Activated CD4-positive, alpha-beta T cell treated with anti-CD3 and anti-CD28 coated beads for 36 hours (primary cell): ENCODE data around the gene SLX9. TPM values are rescaled to one million over a fixed set of nuclear protein-coding genes. Genes with fewer than 3 reads are reported as not detected.
"Not testable (repeated sequence)": the region's sequence is repeated elsewhere in the genome, so short reads cannot be mapped to it uniquely, and the experiment has no call there.

Experiments used
- ATAC-seq: fragments of 200-7000 bp; cut with Tn5 transposase; one replicate; pipeline ENCODE4 v1.10.0; 2021; ENCODE audit warnings: mild to moderate bottlenecking, moderate library complexity
- CTCF ChIA-PET: fragments of 350-600 bp; sonication (Branson Sonifier 250); formaldehyde crosslinking; loops from one replicate; lab custom pipeline; 2021; ENCODE audit warnings: antibody characterized with exemption; lab: Charles Lee
- POLR2A ChIA-PET: fragments of 350-600 bp; sonication (Branson Sonifier 250); formaldehyde crosslinking; loops from one replicate; lab custom pipeline; 2021; ENCODE audit warnings: antibody characterized with exemption, inconsistent platforms; lab: Charles Lee
- DNase-seq: peaks from one replicate; pipeline ENCODE4 v3.0.0-alpha.2; 2020
- H3K27ac Mint-ChIP-seq: one replicate; pipeline ENCODE4 v1.8.0; 2021; ENCODE audit warnings: mixed read lengths
- H3K27me3 Mint-ChIP-seq: one replicate; pipeline ENCODE4 v1.8.0; 2021; ENCODE audit warnings: mixed read lengths
- H3K36me3 Mint-ChIP-seq: one replicate; pipeline ENCODE4 v1.8.0; 2021; ENCODE audit warnings: low read depth, mixed read lengths
- H3K4me1 Mint-ChIP-seq: one replicate; pipeline ENCODE4 v1.8.0; 2021; ENCODE audit warnings: mixed read lengths
- H3K4me3 Mint-ChIP-seq: one replicate; pipeline ENCODE4 v1.8.0; 2021; ENCODE audit warnings: mild to moderate bottlenecking, moderate library complexity, mixed read lengths
- H3K9me3 Mint-ChIP-seq: one replicate; pipeline ENCODE4 v1.8.0; 2021; ENCODE audit warnings: low read depth, mixed read lengths
- intact Hi-C, 2 experiments: fragments of 100-400 bp; cut with DNase I in 1 of 2; cut with micrococcal nuclease in 1 of 2; formaldehyde crosslinking; loops; one replicate each; pipeline versions ENCODE4 v1.14.2 to v1.15.1; 2022 to 2024; cut with DNase I, micrococcal nuclease
- total RNA-seq, 2 experiments: library from RNA; stranded (reverse); gene quantifications; one replicate each; pipeline ENCODE4 v1.2.3, GENCODE V29; 2021

SLX9 gene
- total RNA-seq, 2 experiments from 2014 or later, result 60.8 to 68.8 TPM

DNA sequence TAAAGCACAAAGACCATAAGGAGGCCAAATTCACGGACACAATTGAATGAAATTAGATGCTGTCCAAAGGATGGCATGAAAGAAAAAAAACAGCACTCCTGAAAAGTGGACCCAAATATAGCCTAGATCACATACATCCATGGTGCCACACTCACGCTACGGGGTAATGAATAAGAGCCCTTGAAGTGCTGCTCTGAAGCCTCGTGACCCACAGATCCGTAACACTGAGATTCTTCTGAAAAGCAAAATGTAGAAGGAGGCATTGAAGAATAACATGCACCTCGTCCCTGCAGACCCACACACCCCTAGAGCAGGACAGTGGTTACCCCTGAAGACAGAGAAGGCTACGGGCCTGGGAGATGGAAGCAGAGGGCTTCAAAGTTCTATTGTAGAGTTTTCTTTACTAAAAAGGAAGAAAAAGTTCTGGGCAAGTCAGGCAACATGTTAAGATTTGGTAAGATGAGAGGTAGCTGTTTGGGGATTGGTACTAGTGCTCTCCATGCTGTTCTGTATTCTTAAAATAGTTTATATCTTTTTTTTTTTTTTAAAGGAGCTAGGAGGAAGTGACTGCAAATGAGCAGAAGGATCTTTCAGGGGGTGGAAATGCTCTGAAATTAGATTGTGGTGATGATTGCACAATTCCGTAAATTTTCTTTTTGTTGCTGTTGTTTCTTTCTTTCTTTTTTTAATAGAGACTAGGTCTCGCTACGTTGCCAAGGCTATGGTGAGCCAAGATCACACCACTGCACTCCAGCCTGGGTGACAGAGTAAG, 15.0 kb upstream of the SLX9 start:
- no peaks in the 10 kb centered on the region for H3K9me3 Mint-ChIP-seq
- H3K27ac Mint-ChIP-seq, result peak overlapping the region; percentile 94
- CTCF ChIA-PET, result interaction anchor here (5.8 kb wide), 1 partner anchor 11 kb away, joined by 24 read pairs; no protein-coding TSS in a partner anchor
- peak overlapping the region; percentile 90 for H3K4me3 Mint-ChIP-seq
- POLR2A ChIA-PET, result no interaction called here
- intact Hi-C loops, result loop anchor here (2.0 to 10.0 kb wide), 7 partner anchors 52 to 910 kb away; partner anchors contain the start of genes CFAP410 (in 1 of the 2), PTTG1IP (in 1 of the 2), TRAPPC10 (in 1 of the 2) and UBE2G2 (in 1 of the 2)
- ATAC-seq (no peak), DNase-seq (peak; percentile 31)
- peaks cover 22% of the 10 kb centered on the region for H3K36me3 Mint-ChIP-seq
- no peaks in the 10 kb centered on the region for H3K27me3 Mint-ChIP-seq
- peaks cover 80% of the 10 kb centered on the region for H3K4me1 Mint-ChIP-seq

GRCh38 chr21:44925378-44925755, 14.5 kb upstream of the SLX9 start:
- ChIA-PET CTCF (interaction anchor here (1.5 to 5.8 kb wide), 3 partner anchors 11 to 132 kb away, joined by 3 to 24 read pairs (median 7); no protein-coding TSS in a partner anchor), POLR2A (no interaction called here)
- DNase-seq (no peak), ATAC-seq (no peak)
- peak overlapping the region; percentile 90 for H3K4me3 Mint-ChIP-seq
- H3K4me1 Mint-ChIP-seq, result peaks cover 85% of the 10 kb centered on the region
- no peaks in the 10 kb centered on the region for H3K27me3 Mint-ChIP-seq
- intact Hi-C loops, result loop anchor here (2.0 to 10.0 kb wide), 5 partner anchors 79 to 911 kb away; partner anchors contain the start of genes CFAP410 (in 1 of the 2) and TRAPPC10 (in 1 of the 2)
- H3K36me3 Mint-ChIP-seq, result peaks cover 20% of the 10 kb centered on the region
- peak overlapping the region; percentile 94 for H3K27ac Mint-ChIP-seq
- no peaks in the 10 kb centered on the region for H3K9me3 Mint-ChIP-seq

- no peaks in the 10 kb centered on the region for H3K27me3 Mint-ChIP-seq
- CTCF ChIA-PET, result interaction anchor here (0.6 to 5.8 kb wide), 8 partner anchors 12 to 282 kb away, joined by 3 to 24 read pairs (median 4); partner anchors contain the start of gene UBE2G2
- intact Hi-C loops, result loop anchor here (1.0 to 10.0 kb wide), 9 partner anchors 7 to 912 kb away; partner anchors contain the start of genes CFAP410 (in 1 of the 2), PTTG1IP (in 1 of the 2), SUMO3 (in 1 of the 2) and TRAPPC10 (in 1 of the 2)
- peak; percentile 18 for ATAC-seq
- H3K9me3 Mint-ChIP-seq, result no peaks in the 10 kb centered on the region
- H3K36me3 Mint-ChIP-seq, result peaks cover 12% of the 10 kb centered on the region
- H3K4me1 Mint-ChIP-seq, result peaks cover 90% of the 10 kb centered on the region
- peak overlapping the region; percentile 90 for H3K4me3 Mint-ChIP-seq
- peak; percentile 68 for DNase-seq
- peak overlapping the region; percentile 94 for H3K27ac Mint-ChIP-seq
- POLR2A ChIA-PET, result interaction anchor here (0.6 to 1.6 kb wide), 3 partner anchors 44 to 942 kb away, joined by 3 to 5 read pairs (median 3); no protein-coding TSS in a partner anchor
Measured at GRCh38 chr21:44926331-44927101, 13.3 kb upstream of the SLX9 start.

- DNase-seq (no peak), ATAC-seq (peak; percentile 4)
- Mint-ChIP-seq H3K27me3 (no peaks in the 10 kb centered on the region), H3K36me3 (peaks cover 9% of the 10 kb centered on the region), H3K4me3 (peak overlapping the region; percentile 90), H3K9me3 (no peaks in the 10 kb centered on the region), H3K4me1 (peaks cover 85% of the 10 kb centered on the region), H3K27ac (peak overlapping the region; percentile 94)
- CTCF ChIA-PET, result interaction anchor here (0.5 to 5.8 kb wide), 7 partner anchors 13 to 134 kb away, joined by 3 to 24 read pairs (median 5); no protein-coding TSS in a partner anchor
- POLR2A ChIA-PET, result interaction anchor here (1.1 to 1.6 kb wide), 3 partner anchors 8 to 44 kb away, joined by 3 to 8 read pairs (median 5); no protein-coding TSS in a partner anchor
- intact Hi-C loops, result loop anchor here (1.0 to 10.0 kb wide), 9 partner anchors 8 to 912 kb away; partner anchors contain the start of genes CFAP410 (in 1 of the 2), PTTG1IP (in 1 of the 2), SUMO3 (in 1 of the 2) and TRAPPC10 (in 1 of the 2)
Measured at GRCh38 chr21:44927259-44927586, 12.6 kb upstream of the SLX9 start.

DNA sequence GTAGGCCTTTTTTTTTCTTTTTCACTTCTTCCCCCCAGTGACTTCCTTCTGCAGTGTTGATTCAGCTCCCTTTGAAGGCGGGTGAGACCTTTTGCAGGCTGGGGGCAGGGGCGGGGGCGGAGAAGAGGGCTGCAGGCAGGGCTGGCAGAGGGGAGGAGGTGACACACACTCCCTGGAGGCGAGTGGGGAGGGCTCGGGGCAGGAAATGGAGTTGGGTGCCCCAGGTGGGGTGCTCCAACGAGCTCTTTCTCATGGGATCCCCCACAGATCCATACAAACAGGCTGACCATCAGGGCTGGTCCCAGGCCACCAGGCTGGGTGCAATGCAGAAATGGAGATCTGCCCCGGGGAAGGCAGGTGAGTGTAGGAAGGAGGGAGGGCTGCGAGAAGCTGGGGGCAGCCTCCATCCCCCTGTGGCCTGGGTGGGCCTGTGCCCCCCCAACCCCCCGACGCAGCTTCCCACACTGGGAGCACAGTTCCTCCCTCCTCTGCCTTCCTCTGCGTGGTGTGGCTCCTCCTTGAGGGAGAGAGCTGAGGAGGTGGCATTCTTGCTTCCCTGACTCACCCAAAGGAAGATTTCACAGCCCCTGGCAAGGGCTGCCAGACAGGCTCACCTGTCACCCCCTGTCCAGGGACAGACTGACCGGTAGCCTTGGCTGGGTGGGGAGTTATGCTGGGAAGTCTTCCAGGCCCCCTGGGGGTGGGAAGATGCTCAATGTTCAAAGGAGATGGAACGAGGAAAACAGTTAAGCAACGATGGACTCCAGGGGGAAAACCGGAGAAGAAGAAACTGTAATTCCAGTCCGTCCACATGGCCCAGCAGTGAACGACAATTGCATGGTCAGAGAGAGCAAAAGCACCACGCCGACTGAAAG, 12.0 kb upstream of the SLX9 start:
- no peaks in the 10 kb centered on the region for H3K9me3 Mint-ChIP-seq
- H3K36me3 Mint-ChIP-seq, result peaks cover 9% of the 10 kb centered on the region
- POLR2A ChIA-PET, result interaction anchor here (1.1 to 1.6 kb wide), 3 partner anchors 8 to 45 kb away, joined by 3 to 8 read pairs (median 5); no protein-coding TSS in a partner anchor
- H3K27ac Mint-ChIP-seq, result peak overlapping the region; percentile 94
- intact Hi-C loops, result loop anchor here (1.0 to 10.0 kb wide), 9 partner anchors 9 to 913 kb away; partner anchors contain the start of genes CFAP410 (in 1 of the 2), PTTG1IP (in 1 of the 2), SUMO3 (in 1 of the 2) and TRAPPC10 (in 1 of the 2)
- DNase-seq, result peak; percentile 97
- CTCF ChIA-PET, result interaction anchor here (0.5 to 5.8 kb wide), 9 partner anchors 9 to 274 kb away, joined by 3 to 24 read pairs (median 4); no protein-coding TSS in a partner anchor
- peaks cover 80% of the 10 kb centered on the region for H3K4me1 Mint-ChIP-seq
- H3K27me3 Mint-ChIP-seq, result no peaks in the 10 kb centered on the region
- peak overlapping the region; percentile 90 for H3K4me3 Mint-ChIP-seq
- ATAC-seq, result peak; percentile 74

- not testable (repeated sequence) for DNase-seq, H3K27me3 Mint-ChIP-seq, H3K9me3 Mint-ChIP-seq, ATAC-seq, H3K36me3 Mint-ChIP-seq
- H3K4me3 Mint-ChIP-seq, result peak overlapping the region; percentile 90
- CTCF ChIA-PET, result interaction anchor here (0.5 to 5.8 kb wide), 8 partner anchors 10 to 275 kb away, joined by 3 to 24 read pairs (median 4); no protein-coding TSS in a partner anchor
- peak overlapping the region; percentile 94 for H3K27ac Mint-ChIP-seq
- intact Hi-C loops, result loop anchor here (5.0 to 10.0 kb wide), 4 partner anchors 149 to 914 kb away; partner anchors contain the start of genes CFAP410 (in 1 of the 2) and TRAPPC10 (in 1 of the 2)
- peaks cover 72% of the 10 kb centered on the region for H3K4me1 Mint-ChIP-seq
- POLR2A ChIA-PET, result interaction anchor here (0.6 to 1.5 kb wide), 2 partner anchors 9 to 23 kb away, joined by 3 to 8 read pairs; no protein-coding TSS in a partner anchor
Measured at GRCh38 chr21:44928500-44929241, 11.2 kb upstream of the SLX9 start.

DNA sequence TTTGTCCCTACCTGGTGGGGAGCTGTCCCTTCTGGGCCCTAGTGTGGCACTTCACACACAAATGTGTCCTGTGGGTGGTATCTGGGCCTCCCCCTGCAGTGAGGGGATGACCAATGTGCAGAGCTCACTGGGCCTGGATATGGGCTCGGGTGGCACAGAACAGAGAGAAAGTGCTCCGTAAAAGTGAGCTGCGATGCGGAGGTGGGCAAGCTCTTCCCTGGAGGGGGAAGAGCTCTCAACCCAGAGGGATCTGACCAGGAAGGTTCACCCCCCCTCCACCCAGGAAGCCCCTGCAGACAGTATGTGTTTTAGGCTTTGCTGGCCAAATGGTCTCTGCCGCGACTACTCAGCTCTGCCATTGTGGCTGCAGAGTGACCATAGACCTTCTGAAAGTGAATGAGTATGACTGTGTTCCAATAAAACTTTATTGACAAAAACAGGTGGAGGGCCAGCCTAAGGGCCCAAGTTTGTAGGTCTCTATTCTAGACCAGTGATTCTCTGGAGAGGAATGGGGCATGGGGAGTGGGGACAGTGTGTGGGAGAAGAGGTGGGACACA, 10.5 kb upstream of the SLX9 start:
- Mint-ChIP-seq H3K4me1 (peaks cover 65% of the 10 kb centered on the region), H3K27ac (peak overlapping the region; percentile 71), H3K36me3 (peaks cover 3% of the 10 kb centered on the region), H3K4me3 (peak overlapping the region; percentile 90), H3K9me3 (no peaks in the 10 kb centered on the region), H3K27me3 (no peaks in the 10 kb centered on the region)
- ATAC-seq, result no peak
- intact Hi-C loops, result loop anchor here (5.0 to 10.0 kb wide), 4 partner anchors 148 to 915 kb away; partner anchors contain the start of genes CFAP410 (in 1 of the 2) and TRAPPC10 (in 1 of the 2)
- DNase-seq, result peak; percentile 27
- ChIA-PET CTCF (interaction anchor here (0.9 to 5.8 kb wide), 6 partner anchors 10 to 130 kb away, joined by 3 to 24 read pairs (median 5); no protein-coding TSS in a partner anchor), POLR2A (interaction anchor here (0.6 kb wide), 1 partner anchor 24 kb away, joined by 3 read pairs; no protein-coding TSS in a partner anchor)

DNA sequence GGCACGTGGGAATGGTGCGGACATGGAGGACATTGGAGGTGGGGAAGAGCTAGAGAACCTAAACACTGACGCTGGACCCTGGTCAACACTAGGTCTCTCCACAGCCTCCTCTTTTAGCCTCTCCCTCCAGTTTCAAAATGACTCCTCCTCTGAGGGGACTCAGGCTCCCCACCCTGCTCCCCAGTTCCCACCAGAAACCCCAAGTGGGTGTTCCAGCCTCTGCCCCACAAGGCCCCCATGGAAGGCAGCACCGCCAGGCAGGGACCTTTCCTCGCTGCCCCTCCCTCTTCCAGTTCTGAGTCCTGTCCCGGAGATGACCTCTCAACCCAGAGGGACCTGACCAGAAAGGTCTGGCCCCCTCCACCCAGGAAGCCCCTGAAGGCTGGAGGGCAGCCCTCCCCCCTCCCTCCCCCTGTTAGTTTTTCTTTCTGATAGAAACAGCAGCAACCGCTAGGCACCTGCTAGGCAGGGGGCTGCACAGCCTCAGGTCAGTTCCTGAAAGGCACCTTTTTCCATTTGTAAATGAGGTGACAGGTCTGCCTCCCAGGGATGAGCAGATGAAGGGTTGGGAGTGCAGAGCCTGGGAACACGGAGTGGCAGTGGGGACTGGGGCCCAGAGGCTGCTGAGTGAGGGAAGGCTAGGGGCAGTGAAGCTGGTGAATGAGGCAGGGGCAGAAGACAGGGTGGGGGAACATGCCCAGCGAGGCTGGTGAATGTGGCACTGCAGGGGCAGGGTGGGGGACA, 9.9 kb upstream of the SLX9 start:
- DNase-seq (no peak), ATAC-seq (no peak)
- peaks cover 59% of the 10 kb centered on the region for H3K4me1 Mint-ChIP-seq
- intact Hi-C loops, result loop anchor here (5.0 to 10.0 kb wide), 4 partner anchors 147 to 915 kb away; partner anchors contain the start of genes CFAP410 (in 1 of the 2) and TRAPPC10 (in 1 of the 2)
- H3K27ac Mint-ChIP-seq, result peak overlapping the region; percentile 82
- ChIA-PET CTCF (interaction anchor here (0.8 to 5.8 kb wide), 7 partner anchors 9 to 131 kb away, joined by 3 to 24 read pairs (median 5); no protein-coding TSS in a partner anchor), POLR2A (interaction anchor here (0.6 to 1.4 kb wide), 2 partner anchors 24 to 32 kb away, joined by 3 read pairs; no protein-coding TSS in a partner anchor)
- H3K9me3 Mint-ChIP-seq, result no peaks in the 10 kb centered on the region
- peak overlapping the region; percentile 78 for H3K4me3 Mint-ChIP-seq
- H3K27me3 Mint-ChIP-seq, result no peaks in the 10 kb centered on the region
- peaks cover 3% of the 10 kb centered on the region for H3K36me3 Mint-ChIP-seq
